Measurements from ENCODE around the gene IL17RA.
"Not testable (repeated sequence)": the region's sequence is repeated elsewhere in the genome, so short reads cannot be mapped to it uniquely, and the experiment has no call there.

Gene IL17RA, protein sequence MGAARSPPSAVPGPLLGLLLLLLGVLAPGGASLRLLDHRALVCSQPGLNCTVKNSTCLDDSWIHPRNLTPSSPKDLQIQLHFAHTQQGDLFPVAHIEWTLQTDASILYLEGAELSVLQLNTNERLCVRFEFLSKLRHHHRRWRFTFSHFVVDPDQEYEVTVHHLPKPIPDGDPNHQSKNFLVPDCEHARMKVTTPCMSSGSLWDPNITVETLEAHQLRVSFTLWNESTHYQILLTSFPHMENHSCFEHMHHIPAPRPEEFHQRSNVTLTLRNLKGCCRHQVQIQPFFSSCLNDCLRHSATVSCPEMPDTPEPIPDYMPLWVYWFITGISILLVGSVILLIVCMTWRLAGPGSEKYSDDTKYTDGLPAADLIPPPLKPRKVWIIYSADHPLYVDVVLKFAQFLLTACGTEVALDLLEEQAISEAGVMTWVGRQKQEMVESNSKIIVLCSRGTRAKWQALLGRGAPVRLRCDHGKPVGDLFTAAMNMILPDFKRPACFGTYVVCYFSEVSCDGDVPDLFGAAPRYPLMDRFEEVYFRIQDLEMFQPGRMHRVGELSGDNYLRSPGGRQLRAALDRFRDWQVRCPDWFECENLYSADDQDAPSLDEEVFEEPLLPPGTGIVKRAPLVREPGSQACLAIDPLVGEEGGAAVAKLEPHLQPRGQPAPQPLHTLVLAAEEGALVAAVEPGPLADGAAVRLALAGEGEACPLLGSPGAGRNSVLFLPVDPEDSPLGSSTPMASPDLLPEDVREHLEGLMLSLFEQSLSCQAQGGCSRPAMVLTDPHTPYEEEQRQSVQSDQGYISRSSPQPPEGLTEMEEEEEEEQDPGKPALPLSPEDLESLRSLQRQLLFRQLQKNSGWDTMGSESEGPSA

DNA sequence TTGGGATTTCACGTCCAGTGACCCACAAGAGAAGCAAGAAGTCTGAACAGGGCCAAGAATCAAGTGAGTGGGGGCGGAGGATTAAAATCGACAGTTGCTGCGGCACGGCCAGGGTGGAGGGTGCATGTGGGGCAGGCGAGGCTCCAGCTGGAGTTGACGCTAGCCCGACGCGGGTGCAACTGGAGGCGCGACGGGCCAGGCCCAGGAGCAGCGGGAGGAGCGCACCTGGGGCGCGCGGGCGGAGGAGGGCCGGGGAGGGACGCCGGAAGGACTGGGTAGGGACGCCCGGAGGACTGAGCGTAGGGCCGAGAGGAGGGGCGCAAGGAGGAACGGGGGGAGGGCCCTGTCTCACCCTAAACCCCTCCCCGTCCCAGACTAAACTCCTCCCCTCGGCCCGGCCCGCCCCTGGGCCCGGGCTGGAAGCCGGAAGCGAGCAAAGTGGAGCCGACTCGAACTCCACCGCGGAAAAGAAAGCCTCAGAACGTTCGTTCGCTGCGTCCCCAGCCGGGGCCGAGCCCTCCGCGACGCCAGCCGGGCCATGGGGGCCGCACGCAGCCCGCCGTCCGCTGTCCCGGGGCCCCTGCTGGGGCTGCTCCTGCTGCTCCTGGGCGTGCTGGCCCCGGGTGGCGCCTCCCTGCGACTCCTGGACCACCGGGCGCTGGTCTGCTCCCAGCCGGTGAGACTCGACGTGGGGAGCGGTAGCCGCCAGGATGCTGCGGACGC lies at the start of gene IL17RA:
Gene IL17RA, plus strand, starts transcription at position 447 of the 723 bp plus-strand sequence. Its CDS starts 92 bp downstream, at position 539.
- peak within 1 kb of the TSS; percentile 97 for H3K27ac Mint-ChIP-seq
- intact Hi-C loops (cut with micrococcal nuclease): loop anchor here (1.0 to 5.0 kb wide), 4 partner anchors 9 to 86 kb away; partner anchors contain the start of genes HDHD5 and TMEM121B
- no peaks in the 10 kb centered on the region for H3K27me3 Mint-ChIP-seq
- peaks cover 33% of the 10 kb centered on the region for H3K36me3 Mint-ChIP-seq (ENCODE audit: low read depth)
- H3K4me1 Mint-ChIP-seq (ENCODE audit: low read depth): peaks cover 46% of the 10 kb centered on the region
- peak within 1 kb of the TSS; percentile 96 for H3K4me3 Mint-ChIP-seq
- H3K9me3 Mint-ChIP-seq: no peaks in the 10 kb centered on the region

DNA sequence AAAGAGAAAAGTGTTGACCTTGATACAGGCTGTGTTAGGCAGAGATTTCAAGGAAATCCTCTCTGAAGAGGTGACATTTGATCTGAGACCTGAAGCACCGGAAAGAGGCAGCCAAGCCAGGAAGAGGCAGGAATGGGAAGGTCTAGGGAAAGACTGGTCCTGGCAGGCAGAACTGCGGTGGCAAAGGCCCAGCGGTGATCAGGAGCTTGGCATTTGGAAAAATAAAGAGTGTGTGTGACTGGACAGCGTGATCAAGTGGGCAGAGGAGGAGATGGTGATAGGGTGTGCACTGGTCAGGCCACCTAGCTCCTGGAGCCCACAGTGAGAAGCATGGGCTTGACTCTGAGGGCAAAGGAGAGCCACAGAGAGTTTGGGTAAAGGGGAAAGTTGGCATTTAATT lies 49.6 kb upstream of the IL17RA start:
- no peak overlapping the region for H3K27ac Mint-ChIP-seq
- H3K4me1 Mint-ChIP-seq (ENCODE audit: low read depth): peaks cover 6% of the 10 kb centered on the region
- H3K27me3 Mint-ChIP-seq: peaks cover 40% of the 10 kb centered on the region
- no peaks in the 10 kb centered on the region for H3K36me3 Mint-ChIP-seq (ENCODE audit: low read depth)
- no peak overlapping the region for H3K4me3 Mint-ChIP-seq
- intact Hi-C loops (cut with micrococcal nuclease): no loop called here
- no peaks in the 10 kb centered on the region for H3K9me3 Mint-ChIP-seq

DNA sequence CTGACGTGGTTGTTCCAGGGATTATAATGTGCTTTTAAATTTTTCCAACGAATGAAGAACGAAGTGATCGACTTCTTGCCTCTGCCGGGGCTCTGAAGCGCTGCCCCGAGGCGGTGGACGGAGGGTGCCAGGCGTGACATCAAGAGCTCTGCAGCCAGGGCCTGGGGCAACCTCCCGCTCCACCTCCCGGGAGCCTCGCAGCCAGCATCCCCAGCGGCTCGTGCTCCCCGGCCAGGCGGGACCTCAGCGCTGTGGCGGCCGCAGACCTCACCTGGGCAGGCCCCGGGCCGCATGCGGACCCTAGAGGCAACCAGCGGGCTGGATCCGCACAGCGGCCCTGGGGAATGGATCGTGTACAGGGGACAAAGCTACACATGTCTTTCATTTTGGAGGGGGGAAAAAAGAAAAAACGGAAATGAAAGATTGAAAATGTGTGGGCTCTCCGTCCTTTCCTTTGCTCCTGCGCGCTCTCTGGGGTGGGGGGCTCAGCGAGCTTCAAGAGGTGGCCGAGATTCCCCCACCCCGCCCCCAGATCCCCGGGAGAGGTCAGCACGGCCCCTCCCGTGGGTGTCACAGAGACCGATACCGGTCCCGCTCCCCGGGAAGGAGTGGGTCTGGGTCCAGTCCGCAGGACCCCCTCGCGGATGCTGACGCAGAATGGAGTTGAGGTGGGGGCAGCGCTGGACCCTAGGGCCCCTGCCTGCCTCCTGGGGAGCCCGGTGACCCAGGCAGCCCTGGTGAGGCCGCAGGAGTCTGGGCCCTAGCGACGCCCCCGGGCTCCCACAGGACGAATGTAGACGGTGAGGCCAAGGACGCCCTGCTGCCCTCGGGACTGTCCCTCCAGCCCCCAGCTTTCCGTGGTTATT lies 48.6 kb upstream of the IL17RA start:
- H3K4me1 Mint-ChIP-seq (ENCODE audit: low read depth); H3K9me3 Mint-ChIP-seq; H3K36me3 Mint-ChIP-seq (ENCODE audit: low read depth); H3K27ac Mint-ChIP-seq; intact Hi-C loops (cut with micrococcal nuclease): not testable (repeated sequence)
- H3K4me3 Mint-ChIP-seq: peak overlapping the region; percentile 66
- peaks cover 40% of the 10 kb centered on the region for H3K27me3 Mint-ChIP-seq

DNA sequence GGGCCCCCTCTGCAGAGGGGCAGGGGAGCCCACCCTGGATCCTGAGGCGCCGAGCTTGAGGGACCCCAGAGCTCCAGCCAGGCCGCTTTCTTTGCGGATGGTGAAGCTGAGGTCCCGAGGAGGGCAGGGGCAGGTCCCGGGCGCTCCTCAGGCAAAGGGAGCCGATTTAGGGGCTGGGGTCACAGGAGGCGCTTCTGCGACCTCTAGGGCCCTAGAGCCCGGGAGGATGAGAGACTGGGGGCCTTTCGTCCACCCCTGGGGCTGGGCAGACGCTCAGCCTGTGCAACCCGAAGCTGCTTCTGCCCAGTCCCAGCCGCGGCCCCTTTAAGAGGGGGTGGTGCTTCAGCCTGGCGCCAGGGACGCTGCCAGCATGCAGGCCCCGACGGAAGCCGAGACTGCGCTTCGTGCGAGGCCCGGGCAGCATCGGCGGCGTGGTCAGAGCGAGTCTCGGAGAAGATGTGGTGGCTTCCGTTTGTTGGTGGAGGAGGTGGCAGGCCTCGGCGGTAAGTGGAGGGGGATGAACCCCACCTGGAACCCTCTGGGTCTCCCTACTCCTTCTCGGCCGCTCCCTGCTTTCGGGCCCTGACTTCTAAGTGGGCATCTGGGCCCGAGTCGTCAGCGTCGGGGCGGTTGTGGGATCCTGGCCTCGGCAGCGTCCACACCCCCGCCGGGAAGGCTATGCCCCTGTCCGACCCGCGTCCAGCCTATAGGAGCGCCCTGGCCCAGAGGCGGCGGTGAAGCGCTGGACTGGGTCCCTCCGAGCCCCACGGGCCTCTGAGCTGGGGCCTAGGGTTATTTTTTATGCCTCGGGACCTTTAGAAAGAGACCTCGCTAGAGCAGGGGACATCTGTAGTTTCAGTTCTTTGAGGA lies 47.7 kb upstream of the IL17RA start:
- intact Hi-C loops (cut with micrococcal nuclease): not testable (repeated sequence)

DNA sequence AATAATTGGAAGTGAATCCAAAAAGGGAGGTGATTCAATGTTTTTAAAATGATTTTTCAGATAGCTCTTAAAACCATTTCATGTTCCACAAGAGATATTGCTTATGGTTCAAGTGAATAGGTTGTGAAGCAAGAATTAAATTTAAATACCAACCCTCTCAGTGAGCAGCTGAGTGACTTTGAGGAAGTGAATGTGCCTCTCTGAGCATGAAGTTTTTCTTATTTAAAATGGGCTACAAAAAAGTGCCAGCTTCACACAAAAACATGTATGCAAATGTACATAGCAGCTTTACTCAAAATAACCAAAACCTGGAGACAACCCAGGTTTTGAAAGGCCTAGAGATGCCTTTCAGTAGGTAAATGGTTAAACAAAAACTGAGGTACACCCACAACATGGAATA lies 41.3 kb upstream of the IL17RA start:
- no peaks in the 10 kb centered on the region for H3K9me3 Mint-ChIP-seq
- H3K4me1 Mint-ChIP-seq (ENCODE audit: low read depth): peaks cover 26% of the 10 kb centered on the region
- intact Hi-C loops (cut with micrococcal nuclease): no loop called here
- peaks cover 6% of the 10 kb centered on the region for H3K27me3 Mint-ChIP-seq
- no peak overlapping the region for H3K27ac Mint-ChIP-seq
- H3K4me3 Mint-ChIP-seq: no peak overlapping the region
- no peaks in the 10 kb centered on the region for H3K36me3 Mint-ChIP-seq (ENCODE audit: low read depth)

More for the DNA sequence above, 47.7 kb upstream of the IL17RA start:
- H3K36me3 Mint-ChIP-seq (ENCODE audit: low read depth); H3K27ac Mint-ChIP-seq; H3K9me3 Mint-ChIP-seq; H3K4me1 Mint-ChIP-seq (ENCODE audit: low read depth): not testable (repeated sequence)
- H3K4me3 Mint-ChIP-seq: peak overlapping the region; percentile 48
- peaks cover 38% of the 10 kb centered on the region for H3K27me3 Mint-ChIP-seq

DNA sequence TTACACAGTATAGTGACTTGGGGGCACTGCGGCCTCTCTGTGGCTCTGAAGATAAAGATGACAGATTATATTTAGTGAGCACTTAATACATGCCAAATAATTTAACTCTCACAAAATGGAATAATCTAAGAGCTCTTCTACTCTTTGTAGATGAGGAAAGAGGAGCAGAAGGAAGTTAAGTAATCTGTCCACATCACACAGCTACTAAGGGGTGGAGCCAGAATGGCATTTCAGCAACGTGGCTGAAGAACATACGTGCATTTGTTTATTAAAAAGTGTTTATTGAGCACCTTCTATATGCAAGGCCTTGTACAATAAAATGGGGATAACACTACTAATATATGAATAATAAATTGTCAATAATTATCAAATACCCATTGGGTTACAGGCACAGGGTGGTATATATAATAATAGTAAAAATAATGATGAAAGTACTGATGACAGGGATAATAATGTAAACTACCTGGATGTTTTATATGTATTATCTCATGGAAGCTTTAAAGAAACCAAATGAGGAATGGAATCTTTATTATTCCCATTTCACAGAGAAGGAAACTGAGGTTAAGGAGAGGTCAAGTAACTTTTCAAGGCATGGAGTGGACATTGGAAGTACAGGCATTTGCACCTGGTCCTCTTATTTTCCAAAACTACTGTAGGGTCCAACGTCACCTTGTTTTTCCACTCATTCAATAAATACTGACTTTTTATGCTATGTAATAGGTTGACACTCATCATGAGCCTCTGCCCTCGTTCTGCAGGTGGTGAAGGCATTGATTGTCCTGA lies 38.0 kb upstream of the IL17RA start:
- Mint-ChIP-seq H3K4me1 (ENCODE audit: low read depth) (peaks cover 29% of the 10 kb centered on the region), H3K27ac (no peak overlapping the region), H3K27me3 (peaks cover 3% of the 10 kb centered on the region), H3K4me3 (no peak overlapping the region), H3K36me3 (ENCODE audit: low read depth) (no peaks in the 10 kb centered on the region), H3K9me3 (no peaks in the 10 kb centered on the region)
- intact Hi-C loops (cut with micrococcal nuclease): no loop called here

DNA sequence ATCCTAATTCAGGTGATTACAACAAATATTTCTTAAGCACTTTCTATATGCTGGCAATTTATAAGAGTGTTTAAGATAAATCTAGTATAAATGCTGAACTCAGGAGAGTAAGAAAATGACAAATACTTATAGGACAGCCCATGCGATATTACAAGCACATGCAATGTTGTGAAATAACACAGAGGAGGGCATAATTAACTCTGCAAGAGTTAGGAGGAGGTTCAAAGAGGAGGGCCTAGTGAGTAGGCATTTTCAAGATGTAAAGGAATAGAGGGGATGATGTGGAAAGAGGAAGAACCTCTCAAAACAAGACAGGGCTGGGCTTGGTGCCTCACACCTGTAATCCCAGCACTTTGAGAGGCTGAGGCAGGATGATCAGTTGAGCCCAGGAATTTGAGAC lies 37.1 kb upstream of the IL17RA start:
- peaks cover 3% of the 10 kb centered on the region for H3K27me3 Mint-ChIP-seq
- H3K36me3 Mint-ChIP-seq (ENCODE audit: low read depth): no peaks in the 10 kb centered on the region
- H3K9me3 Mint-ChIP-seq: no peaks in the 10 kb centered on the region
- peaks cover 29% of the 10 kb centered on the region for H3K4me1 Mint-ChIP-seq (ENCODE audit: low read depth)
- no peak overlapping the region for H3K4me3 Mint-ChIP-seq
- H3K27ac Mint-ChIP-seq: no peak overlapping the region
- intact Hi-C loops (cut with micrococcal nuclease): no loop called here

DNA sequence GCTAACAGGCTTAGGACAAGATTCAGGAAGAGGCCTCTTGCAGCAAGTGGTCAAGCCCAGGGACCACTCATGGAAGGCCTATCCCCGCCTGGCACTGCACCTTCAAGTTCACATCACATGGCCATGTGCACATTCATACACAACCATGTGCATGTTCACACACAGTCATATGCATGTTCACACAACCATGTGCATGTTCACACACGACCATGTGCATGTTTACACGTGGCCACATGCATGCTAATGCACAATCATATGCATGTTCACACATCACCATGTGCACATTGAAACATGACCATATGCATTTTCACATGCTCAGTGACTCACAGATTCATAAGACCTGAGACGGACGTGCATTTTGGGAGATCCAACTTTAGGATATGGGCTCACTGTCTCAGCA lies 28.7 kb upstream of the IL17RA start:
- H3K36me3 Mint-ChIP-seq (ENCODE audit: low read depth): no peaks in the 10 kb centered on the region
- H3K27ac Mint-ChIP-seq: no peak overlapping the region
- peaks cover 5% of the 10 kb centered on the region for H3K4me1 Mint-ChIP-seq (ENCODE audit: low read depth)
- no peaks in the 10 kb centered on the region for H3K9me3 Mint-ChIP-seq
- intact Hi-C loops (cut with micrococcal nuclease): loop anchor here (10.0 kb wide), 2 partner anchors 61 to 281 kb away; no protein-coding TSS in a partner anchor
- no peak overlapping the region for H3K4me3 Mint-ChIP-seq
- H3K27me3 Mint-ChIP-seq: peaks cover under 1% of the 10 kb centered on the region

DNA sequence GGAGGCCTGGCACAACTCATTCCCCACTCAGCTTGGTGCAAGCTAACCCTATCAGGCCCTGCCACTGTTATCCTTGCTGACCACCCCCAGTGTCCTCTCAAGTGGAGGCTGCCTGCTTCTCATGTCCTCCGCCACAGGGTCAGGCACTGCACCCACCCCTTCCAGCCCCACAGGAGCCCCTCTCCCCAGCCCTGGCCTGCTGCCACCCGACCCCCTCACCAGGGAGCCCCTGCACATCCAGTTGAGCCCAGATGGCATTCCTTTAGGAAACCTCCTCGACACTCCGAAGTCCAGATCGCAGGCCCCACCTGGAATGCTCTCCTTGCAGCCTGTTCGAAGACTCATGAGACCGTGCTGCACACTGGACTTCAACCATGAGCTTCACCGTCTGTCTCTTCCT lies 28.0 kb upstream of the IL17RA start:
- peaks cover 5% of the 10 kb centered on the region for H3K4me1 Mint-ChIP-seq (ENCODE audit: low read depth)

DNA sequence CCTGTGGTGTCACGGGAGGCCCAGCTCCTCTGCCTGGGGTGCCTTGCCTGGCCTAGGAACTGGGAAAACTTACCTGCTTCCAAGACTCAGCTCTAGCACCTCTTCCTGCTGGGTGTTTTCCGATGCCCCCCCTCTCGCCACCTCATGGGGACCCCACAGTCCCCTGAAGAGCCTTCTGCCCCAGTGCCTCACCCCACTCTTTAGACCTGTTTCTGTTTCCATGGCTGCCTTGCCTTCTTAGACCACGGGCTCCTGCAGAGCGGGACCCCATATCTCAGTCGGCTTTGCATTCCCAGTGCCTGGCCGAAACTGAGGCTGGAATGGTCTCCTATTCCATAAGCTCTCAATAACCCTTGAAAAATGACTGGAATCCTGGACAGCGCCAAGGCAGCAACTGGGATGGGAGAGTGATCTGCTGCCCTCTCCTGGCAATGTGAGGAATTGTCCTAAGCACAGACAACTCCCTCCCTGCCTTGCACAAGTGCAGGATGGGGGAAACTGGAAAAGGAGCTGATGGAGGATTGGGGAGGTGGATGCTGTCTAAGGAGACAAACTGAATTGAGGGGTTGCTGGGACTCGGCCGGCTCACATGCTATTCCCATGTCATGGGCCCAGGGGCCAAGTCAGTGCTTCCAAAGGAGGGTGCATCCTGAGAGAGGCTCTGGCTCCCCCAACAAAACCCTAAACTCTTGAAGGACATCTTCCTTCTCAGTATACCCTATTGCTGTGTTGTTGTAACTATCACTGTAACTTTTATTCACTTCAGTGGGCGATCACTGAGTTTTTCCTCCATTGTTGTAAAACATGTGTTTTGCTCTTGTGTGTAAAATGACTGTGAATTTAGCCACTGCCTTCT lies 26.6 kb upstream of the IL17RA start:
- H3K4me3 Mint-ChIP-seq: no peak overlapping the region
- no peak overlapping the region for H3K27ac Mint-ChIP-seq
- H3K36me3 Mint-ChIP-seq (ENCODE audit: low read depth): no peaks in the 10 kb centered on the region
- peaks cover 5% of the 10 kb centered on the region for H3K4me1 Mint-ChIP-seq (ENCODE audit: low read depth)
- no peaks in the 10 kb centered on the region for H3K9me3 Mint-ChIP-seq
- intact Hi-C loops (cut with micrococcal nuclease): loop anchor here (1.0 to 10.0 kb wide), 3 partner anchors 63 to 283 kb away; no protein-coding TSS in a partner anchor
- no peaks in the 10 kb centered on the region for H3K27me3 Mint-ChIP-seq

More for the DNA sequence above, 28.0 kb upstream of the IL17RA start:
- Mint-ChIP-seq H3K4me3 (no peak overlapping the region), H3K36me3 (ENCODE audit: low read depth) (no peaks in the 10 kb centered on the region), H3K27me3 (no peaks in the 10 kb centered on the region), H3K27ac (no peak overlapping the region), H3K9me3 (no peaks in the 10 kb centered on the region)
- intact Hi-C loops (cut with micrococcal nuclease): loop anchor here (10.0 kb wide), 2 partner anchors 62 to 282 kb away; no protein-coding TSS in a partner anchor

DNA sequence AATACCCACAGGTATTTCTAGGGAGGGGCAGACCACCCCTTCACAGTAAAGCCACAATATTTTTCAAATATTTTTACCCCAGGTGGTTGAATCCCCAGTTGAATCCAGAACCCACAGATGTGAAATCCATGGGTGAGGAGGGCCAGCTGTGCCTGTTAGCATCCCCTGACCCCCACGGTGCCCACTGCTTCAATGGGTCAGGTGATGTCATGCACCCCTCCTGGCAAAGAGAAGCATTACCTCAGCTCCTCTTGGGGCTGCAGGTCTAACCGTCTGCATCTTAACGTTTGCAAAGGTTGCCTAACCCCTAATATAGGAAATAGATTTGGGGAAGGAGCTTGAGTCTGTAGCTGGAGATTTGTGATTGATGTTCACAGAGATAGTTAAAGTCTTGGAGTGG lies 24.7 kb upstream of the IL17RA start:
- no peak overlapping the region for H3K27ac Mint-ChIP-seq
- no peak overlapping the region for H3K4me3 Mint-ChIP-seq
- no peaks in the 10 kb centered on the region for H3K27me3 Mint-ChIP-seq
- H3K4me1 Mint-ChIP-seq (ENCODE audit: low read depth): peaks cover 16% of the 10 kb centered on the region
- no peaks in the 10 kb centered on the region for H3K36me3 Mint-ChIP-seq (ENCODE audit: low read depth)
- intact Hi-C loops (cut with micrococcal nuclease): no loop called here
- H3K9me3 Mint-ChIP-seq: no peaks in the 10 kb centered on the region

Data from dendritic cell treated with granulocyte-macrophage colony-stimulating factor and Interleukin-4, amounts not matched to agents 40 ng/mL and 50 ng/mL, for 4 days (primary cell).